ENCODE results near the gene SYP.
"Not testable (repeated sequence)": the region's sequence is repeated elsewhere in the genome, so short reads cannot be mapped to it uniquely, and the experiment has no call there.

Gene SYP

DNA sequence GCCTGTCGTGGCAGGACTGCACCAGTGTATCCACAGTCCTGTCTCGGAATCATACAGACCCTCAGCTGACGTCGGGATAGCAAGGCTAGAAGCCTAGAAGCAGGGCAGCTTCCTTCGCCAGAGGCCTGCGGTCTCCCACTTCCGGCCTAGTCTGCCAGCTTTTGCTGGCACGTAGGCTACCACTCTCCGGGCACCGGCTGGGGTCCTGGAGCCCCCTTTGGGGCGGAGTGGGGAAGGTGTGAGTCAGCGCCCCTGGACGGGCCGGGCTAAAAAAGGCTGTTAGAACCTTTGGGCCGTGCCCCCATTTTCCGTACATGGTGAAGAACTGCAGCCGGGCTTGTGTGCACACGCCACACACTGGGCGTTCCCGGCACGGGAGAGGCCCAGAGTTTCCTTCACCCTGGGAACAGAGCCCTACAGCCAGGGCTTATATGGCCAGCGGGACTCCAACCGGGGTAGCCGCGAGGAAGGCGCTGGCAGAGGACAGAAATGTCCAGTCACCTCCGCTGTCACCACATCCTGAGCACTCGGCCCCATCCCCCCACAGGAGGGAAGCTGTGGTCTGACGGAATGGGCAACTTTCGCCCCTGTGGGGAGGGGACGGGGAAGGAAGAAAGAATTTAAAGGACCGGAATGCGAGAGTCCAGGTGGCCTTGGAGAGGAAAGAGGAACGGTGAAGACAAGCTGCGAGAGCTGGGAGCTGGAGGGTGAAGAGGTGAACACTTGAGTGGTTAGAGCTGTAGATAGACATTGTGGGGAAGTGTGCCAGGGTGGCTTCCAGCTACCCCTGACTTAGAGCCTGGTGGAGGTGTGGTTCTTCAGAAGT lies 32.9 kb downstream of the SYP start:
- DNase-seq (ENCODE audit: low read depth) = peak; percentile 48

DNA sequence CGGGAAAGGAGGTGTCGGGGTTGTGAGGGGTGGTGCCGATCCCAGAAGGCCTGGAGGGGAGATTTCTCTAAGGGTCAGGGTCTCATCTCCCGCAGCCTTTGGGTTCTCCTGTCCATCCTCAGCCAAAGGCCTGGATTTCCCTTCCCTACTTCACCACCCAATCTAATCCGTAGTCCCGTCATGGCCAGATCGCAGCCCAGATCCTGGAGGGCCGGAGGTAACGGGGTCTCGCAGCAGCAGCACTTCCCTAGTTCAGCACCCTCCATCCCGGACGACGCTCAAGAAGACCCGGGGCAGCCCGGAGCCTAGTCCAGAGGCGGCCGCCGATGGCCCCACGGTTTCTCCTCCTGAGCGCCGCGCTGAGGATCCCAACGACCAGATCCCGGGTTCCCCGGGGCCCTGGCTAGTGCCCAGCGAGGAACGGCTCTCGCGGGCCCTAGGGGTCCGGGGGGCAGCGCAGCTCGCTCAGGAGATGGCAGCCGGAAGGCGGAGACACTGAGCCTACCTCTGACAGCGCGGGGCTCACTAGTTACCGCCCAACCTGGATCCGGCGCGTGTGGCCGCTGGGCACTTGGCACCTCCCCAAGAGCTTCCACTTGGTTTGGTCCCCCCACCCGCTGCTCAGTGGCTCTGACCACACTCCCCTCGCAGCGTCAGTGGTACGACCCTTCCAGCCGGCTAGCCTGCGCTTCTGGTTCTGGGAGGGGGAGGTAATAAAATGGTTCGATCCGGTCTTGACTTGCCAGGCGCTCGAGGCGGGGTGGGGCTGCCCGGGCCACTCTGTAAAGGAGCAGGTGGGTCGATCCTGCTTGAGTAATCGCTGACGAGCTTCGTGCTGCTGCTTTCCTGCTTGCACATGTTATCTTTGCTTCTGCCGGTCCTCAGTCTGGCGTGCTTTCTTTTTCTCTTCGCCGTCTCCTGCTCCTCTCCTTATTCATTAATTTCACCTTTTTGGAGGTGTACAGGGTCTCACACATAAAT lies 33.8 kb downstream of the SYP start:
- DNase-seq (ENCODE audit: low read depth) = peak; percentile 50

DNA sequence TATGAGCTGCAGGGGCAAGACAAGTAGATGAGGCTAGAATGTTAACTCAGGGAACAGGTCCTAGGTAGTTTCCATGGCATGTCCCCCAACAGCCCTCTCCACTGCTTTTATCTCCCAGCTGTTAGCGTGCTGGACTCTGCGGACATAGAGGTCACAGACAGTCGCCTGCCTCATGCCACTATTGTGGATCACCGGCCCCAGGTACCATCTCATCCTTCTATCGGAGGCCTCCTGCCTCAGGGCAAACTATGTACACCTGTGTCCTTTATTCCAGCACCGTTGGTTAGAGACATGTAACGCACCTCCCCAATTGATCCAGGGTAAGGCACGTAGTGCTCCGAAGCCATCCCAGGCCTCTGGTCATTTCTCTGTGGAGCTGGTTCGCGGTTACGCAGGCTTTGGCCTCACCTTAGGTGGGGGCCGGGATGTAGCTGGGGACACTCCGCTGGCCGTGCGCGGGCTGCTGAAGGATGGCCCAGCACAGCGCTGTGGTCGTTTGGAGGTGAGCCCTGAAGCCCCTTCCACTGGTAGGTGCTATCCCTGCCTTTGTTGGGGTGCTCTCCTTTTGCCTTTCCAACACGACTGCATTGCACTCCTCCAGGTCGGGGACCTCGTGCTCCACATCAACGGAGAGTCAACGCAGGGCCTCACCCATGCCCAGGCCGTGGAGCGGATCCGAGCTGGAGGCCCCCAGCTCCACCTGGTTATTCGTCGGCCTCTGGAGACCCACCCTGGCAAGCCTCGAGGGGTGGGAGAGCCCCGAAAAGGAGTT lies 35.2 kb downstream of the SYP start:
- no peak for DNase-seq (ENCODE audit: low read depth)

DNA sequence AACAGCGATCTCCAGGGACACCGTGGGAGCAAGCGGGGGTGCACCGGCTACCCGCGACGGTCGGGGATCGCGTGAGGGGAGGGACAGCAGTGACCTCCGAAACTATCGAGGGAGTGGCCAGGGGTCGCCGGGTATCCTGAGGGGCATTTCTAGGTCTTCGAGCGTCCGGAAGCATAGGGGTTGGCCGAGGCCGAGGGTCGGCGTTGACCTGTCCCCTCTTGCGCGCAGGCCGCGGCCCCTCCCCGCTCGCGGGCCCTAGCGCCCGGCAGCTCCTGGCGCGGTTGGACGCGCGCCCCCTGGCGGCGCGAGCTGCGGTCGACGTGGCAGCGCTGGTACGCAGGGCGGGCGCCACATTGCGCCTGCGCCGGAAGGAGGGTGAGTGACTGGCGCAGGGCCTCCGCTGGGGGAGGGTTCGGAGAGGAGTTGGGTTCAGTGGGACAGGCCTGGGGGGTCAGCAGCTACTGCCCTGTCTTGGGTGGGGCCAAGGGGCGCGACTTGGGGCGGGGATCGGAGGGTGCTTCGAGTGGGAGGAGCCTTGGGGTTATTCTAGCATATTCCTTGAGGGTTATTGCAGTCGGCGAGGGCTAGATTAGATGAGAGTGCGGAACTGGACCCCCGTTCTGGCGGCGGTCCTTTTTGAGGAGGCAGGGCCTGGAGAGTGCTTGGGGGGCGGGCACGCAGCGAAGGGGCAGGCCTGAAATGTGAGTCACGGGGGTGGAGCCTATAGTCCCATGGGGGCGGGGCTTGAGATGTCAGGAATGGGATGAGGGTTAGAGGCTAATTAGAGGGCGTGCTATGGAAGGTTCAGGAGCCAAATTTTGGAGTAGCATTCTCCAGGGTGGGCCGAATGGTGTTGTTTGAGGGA lies 36.2 kb downstream of the SYP start:
- peak; percentile 65 for DNase-seq (ENCODE audit: low read depth)

DNA sequence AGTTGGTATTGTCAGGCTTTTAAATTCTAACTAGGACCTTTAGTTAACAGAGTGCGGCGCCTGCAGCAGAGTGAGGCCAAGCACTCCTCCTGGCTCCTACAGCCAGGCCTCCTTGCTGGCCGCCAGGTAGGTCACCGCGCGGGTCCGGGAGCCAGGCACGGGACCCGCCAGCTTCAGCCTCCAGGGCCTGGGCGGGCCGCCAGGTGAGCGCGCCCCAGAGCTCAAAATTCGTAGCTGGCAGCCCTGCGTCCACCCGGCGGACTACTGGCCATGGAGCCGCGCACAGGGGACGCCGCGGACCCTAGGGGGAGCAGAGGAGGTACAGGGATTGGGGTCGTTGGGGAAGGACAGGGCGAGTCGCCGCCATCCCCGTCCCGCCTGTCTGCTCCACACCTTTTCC lies 37.4 kb downstream of the SYP start, which contains the start of gene MAGIX:
MAGIX (plus strand) TSS at position 139 of the 400 bp plus-strand sequence; CDS start at position 271, 132 bp downstream.
- no peak for DNase-seq (ENCODE audit: low read depth)

DNA sequence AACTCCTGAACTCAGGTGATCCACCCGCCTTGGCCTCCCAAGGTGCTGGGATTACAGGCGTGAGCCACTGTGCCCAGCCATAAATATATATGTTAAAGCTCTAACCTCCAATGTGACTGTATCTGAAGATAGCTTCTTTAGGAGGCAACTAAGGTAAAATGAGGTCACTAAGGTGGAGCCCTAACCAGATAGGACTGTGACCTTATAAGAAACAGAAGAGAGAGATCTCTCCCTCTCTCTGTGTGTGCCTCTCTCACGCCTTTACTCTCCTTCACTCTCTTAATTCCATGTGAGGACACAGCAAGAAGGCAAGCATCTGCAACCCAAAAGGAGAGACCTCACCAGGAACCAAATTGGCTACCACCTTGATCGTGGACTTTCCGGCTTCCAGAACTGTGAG lies 38.4 kb downstream of the SYP start:
- no peak for DNase-seq (ENCODE audit: low read depth)

DNA sequence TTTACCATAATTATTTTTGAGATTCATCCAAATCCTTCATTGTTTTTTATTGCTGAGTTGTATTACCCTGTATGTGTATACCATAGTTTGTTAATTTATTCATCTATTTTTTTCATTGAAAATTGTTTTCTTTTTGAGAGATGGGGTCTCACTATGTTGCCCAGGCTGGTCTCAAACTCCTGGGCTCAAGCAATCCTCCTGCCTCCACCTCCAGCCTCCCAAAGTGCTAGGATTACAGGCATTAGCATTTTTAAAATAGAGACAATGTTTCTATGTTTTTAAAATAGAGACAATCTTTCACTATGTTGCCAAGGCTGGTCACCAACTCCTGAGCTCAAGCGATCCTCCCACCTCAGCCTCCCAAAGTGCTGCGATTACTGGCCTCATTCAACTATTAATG lies 39.1 kb downstream of the SYP start:
- no peak for DNase-seq (ENCODE audit: low read depth)

DNA sequence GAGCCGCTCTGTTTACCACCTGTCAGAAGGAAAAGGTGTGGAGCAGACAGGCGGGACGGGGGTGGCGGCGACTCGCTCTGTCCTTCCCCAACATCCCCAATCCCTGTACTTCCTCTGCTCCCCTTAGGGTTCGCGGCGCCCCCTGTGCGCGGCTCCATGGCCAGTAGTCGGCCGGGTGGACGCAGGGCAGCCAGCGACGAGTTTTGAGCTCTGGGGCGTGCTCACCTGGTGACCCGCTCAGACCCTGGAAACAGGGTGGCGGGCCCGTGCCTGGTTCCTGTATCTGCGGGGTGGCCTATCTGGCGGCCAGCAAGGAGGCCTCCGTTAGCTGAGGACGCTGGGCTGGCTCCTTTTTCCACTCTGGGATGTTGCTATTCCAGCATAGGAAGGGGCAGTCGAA lies 42.8 kb downstream of the SYP start:
- DNase-seq (ENCODE audit: low read depth) = no peak

DNA sequence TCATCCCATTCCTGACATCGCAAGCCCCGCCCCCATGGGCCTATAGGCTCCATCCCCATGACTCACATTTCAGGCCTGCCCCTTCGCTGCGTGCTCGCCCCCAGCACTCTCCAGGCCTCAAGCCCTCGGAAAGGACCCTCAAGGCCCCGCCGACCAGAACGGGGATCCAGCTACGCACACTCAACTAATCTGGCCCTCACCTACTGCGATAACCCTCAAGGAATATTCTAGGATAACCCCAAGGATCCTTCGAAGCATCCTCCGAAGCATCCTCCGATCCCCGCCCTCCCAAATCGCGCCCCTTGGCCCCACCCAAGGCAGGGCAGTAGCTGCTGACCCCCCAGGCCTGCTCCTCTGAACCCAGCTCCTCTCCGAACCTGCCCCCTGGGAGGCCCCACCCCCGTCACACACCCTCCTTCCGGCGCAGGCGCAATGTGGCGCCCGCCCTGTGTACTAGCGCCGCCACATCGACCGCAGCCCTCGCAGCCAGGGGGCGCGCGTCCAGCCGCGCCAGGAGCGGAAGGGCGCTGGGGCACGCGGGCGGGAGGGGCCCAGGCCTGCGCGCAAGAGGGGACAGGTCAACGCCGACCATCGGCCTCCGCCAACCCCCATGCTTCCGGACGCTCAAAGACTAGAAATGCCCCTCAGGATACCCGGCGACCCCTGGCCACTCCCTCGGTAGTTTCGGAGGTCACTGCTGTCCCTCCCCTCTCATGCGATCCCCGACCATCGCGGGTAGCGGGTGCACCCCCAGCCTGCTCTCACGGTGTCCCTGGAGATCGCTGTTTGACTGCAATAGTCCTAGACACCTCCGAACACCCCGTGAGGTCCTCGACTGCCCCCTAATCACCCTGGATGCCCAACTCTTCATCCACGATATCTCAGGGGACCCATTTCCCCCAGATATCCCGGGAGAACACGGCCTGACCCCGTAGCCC lies 43.8 kb downstream of the SYP start:
- peak; percentile 72 for DNase-seq (ENCODE audit: low read depth)

DNA sequence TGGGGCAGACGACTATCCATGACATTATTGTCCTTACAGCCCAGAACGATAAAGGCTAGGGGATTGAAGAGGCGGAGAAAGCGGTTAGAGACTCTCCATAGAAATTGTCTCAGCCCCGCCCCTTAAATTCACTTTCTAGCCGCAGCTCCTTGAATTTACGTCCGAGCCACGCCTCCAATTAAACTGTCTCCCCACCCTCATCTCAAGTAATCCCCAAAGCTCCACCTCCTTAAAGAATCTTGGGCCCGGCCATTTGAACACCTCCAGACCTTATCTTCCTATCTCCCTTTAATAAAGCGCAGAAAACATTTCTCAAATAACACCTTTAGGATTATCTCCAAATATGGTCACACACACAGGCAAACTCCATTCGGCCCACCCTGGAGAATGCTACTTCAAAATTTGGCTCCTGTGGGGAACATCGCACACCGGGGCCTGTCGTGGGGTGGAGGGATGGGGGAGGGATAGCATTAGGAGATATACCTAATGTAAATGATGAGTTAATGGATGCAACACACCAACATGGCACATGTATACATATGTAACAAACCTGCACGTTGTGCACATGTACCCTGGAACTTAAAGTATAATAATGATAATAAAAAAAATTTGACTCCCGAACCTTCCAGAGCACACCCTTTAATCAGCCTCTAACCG lies 44.6 kb downstream of the SYP start:
- DNase-seq (ENCODE audit: low read depth) = no peak

DNA sequence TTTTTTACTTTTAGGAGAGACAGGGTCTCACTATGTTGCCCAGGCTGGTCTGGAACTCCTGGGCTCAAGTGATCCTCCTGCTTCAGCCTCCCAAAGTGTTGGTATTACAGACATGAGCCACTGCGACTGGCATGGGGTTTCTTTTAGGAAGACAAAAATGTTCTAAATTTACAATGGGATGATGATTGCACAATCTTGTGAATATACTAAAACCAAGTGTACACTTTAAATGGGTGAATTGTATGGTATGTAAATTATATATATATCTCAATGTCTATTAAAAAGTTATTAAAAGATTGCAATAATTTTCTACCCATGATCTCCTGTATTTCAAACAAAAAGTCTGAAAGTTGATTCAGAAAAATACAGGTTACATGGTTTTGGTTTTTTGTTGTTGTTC lies 46.5 kb downstream of the SYP start:
- no peak for DNase-seq (ENCODE audit: low read depth)

DNA sequence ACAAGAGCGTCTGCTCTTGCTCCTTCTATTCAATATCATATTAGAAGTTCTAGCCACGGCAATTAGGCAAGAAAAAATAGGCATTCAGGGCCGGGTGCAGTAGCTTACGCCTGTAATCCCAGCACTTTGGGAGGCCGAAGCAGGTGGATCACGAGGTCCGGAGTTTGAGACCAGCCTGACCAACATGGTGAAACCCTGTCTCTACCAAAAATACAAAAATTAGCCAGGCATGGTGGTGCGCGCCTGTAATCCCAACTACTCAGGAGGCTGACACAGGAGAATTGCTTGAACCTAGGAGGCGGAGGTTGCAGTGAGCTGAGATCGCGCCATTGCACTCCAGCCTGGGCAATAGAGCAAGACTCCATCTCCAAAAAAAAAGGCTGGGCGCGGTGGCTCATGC lies 50.7 kb downstream of the SYP start:
- DNase-seq (ENCODE audit: low read depth) = not testable (repeated sequence)

DNA sequence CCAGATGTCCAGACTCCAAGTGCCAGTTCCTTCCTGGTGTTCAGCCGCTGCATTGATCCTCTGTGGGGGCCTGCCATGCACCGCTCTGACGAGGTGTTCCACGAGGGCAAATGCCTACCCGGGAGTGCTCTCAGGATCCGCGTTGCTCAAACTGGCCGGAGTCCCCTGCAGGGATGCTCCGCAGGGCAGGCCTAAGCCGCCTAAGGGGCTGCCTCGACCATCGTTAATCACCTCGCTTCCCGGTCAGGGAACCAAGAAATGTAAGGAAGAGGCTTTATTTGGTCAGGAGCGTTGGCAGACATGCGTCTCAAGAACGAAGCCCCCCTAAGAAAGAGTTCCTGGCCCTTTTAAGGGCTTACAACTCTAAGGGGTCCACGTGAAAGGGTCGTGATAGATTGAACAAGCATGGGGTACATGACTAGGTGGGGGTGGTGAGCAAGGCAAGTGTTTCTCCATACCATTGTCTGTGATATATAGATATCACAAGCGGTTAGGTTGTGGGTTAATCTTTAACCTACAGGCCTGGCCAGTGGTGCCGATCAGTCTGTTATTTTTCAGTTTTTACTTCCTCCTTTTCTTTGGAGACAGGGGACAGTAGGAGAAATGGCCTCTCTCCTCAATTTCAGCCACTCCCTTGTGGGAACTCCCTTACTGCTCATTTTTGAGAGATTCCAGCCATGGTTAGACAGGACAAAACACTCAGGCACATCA lies 51.4 kb downstream of the SYP start:
- not testable (repeated sequence) for DNase-seq (ENCODE audit: low read depth)

DNA sequence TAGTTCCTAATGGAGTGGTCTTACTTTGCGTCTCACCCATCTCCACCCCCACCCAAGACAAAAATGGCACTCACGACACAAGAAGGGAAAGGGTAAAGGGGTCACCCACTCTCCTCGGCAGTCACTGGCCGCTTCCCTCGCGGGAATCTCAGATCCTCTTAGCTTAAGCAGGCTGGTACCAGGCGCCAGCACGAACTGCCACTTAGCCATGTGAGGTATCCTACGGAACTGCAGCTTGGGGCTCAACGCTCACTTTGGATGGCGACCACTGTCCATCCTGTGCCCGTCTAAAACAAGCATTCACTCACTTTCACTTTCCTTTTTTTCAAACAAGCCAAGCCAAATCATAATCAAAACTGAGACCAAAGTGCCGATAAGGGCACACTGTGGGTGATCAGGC lies 52.1 kb downstream of the SYP start:
- DNase-seq (ENCODE audit: low read depth) = no peak

DNA sequence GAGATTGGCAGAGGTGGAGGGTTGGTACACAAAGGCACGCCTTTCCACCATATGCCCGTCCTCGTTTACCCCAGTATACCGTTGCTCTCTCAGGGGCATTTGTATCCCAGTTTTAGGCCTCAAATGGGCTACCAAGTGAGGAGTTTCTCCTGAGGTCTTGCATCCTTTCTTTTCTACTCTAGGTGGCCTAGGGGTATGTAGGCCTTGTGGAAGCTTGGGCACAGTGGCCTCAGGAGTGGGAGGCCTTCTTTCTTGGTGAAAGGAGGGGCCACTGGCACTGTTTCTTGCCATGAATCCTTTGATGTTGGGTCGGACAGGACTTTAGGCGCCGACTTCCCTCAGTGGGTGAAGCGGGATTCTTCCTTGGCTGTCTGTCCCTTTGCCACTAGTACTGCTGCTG lies 52.7 kb downstream of the SYP start:
- DNase-seq (ENCODE audit: low read depth) = no peak

DNA sequence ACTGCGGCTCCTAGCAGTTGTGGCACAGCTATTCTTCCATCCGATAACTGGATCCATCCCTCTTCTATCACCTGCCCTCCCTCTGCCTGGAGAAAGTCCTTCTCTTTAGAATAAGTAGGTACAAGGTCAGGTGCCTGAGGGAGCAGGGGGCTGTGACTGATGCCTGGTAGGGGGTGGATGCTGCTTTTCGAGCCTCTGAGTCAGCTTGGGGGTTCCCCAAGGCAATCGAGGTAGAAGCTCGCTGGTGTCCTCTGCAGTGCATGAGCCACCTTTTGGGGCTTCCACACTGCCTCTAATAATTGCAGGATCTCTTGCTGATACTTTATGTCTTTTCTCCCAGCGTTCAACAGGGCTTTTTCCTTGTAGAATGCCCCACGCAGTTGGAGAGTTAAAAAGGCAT lies 56.8 kb downstream of the SYP start:
- not testable (repeated sequence) for DNase-seq (ENCODE audit: low read depth)

DNA sequence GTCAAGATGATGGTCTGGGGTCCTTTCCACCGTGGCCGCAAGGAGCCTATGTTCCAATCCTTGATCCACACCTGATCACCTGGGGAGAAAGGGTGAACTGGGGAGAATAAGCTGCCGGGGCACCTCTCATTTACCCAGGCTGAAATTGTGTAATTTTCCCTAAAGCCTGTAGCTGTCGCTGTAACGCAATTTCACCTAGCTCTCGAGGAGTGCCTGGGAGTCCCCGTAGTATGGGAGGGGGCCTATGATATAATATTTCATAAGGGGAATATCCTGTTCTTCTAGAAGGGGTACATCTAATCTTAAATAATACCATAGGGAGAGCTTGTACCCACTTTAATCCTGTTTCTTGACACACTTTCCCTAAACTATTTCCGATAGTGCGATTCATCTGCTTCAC lies 57.7 kb downstream of the SYP start:
- not testable (repeated sequence) for DNase-seq (ENCODE audit: low read depth)

DNA sequence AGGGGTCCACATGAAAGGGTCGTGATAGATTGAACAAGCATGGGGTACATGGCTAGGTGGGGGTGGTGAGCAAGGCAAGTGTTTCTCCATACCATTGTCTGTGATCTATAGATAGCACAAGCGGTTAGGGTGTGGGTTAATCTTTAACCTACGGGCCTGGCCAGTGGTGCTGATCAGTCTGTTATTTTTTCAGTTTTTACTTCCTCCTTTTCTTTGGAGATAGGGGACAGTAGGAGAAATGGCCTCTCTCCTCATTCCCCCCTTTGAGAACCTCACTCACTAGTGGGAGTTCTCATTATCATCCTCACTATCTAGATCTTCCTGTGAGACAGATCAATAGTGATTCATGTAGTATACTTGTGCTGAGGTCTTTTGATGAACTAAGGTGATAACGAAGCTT lies 60.3 kb downstream of the SYP start:
- DNase-seq (ENCODE audit: low read depth) = no peak

Measured in stimulated activated CD8-positive, alpha-beta memory T cell treated with anti-CD3 and anti-CD28 coated beads, Interleukin-12 subunit alpha, Interleukin-12 subunit beta, amount 100 ng/mL, for 4 hours (primary cell).